IPS-NIHi7 (cell line): ENCODE data around the gene SPTBN1.
A peak's percentile ranks its signal among the peaks of the same experiment; 100 is the strongest.

Experiments
- DNase-seq: peaks from one replicate; pipeline ENCODE4 v3.0.0; 2012; ENCODE audit warnings: mixed read lengths; ENCODE audit errors: extremely low spot score

The SPTBN1 gene

GRCh38 chr2:54704688-54705605 is 248.8 kb downstream of the SPTBN1 start:
- DNase-seq: no peak

GRCh38 chr2:54706622-54707021 is 250.5 kb downstream of the SPTBN1 start:
- no peak for DNase-seq

GRCh38 chr2:54708584-54709335 is 252.6 kb downstream of the SPTBN1 start:
- DNase-seq: peak; percentile 20

GRCh38 chr2:54709336-54709809 is 253.2 kb downstream of the SPTBN1 start:
- DNase-seq: no peak

- no peak for DNase-seq
Observed at GRCh38 chr2:54710216-54710615, 254.1 kb downstream of the SPTBN1 start.

- DNase-seq: no peak
Observed at GRCh38 chr2:54712516-54712915, 256.4 kb downstream of the SPTBN1 start.

GRCh38 chr2:54714996-54715395 is 258.9 kb downstream of the SPTBN1 start:
- no peak for DNase-seq

- DNase-seq: no peak
Observed at GRCh38 chr2:54716375-54716774, 260.2 kb downstream of the SPTBN1 start.

GRCh38 chr2:54720563-54720962 is 264.4 kb downstream of the SPTBN1 start:
- no peak for DNase-seq
